ENCODE measurements around the gene ZNF569. TPM values are rescaled to one million over a fixed set of nuclear protein-coding genes. Genes with fewer than 3 reads are reported as not detected.

The ZNF569 gene
- 7.9 TPM for polyA plus RNA-seq (2013)

GRCh38 chr19:37466798-37467607 lies at the start of gene ZNF569:
Gene ZNF569 (minus strand): TSS chr19:37467444. CDS start chr19:37444921, 22,523 bp downstream.
- peak within 1 kb of the TSS; percentile 66 to 95 (median 89) for H3K4me3 ChIP-seq (ENCODE audit: control insufficient read depth in 1 of 7, extremely low read depth in 1 of 7, insufficient read depth in 4 of 7, low read depth in 2 of 7, low read length in 6 of 7)
- peaks cover 4 to 33% (median 11%) of the 10 kb centered on the region in 5 experiments for H3K9me3 ChIP-seq (ENCODE audit: control extremely low read depth in 1 of 5, control insufficient read depth in 4 of 5, insufficient read depth in 2 of 5, low read depth in 1 of 5, low read length in 4 of 5)
- peak; percentile 95 to 98 (median 96) for DNase-seq
- CTCF ChIA-PET, result no interaction called here
- peaks cover 5 to 31% (median 23%) of the 10 kb centered on the region in 4 experiments for H3K4me1 ChIP-seq (ENCODE audit: control extremely low read depth in 1 of 4, control insufficient read depth in 4 of 4, insufficient read depth in 4 of 4, low read length in 3 of 4)
- 0% methylated on average over 57 of the region's 62 CpGs for WGBS (ENCODE audit: insufficient coverage)
- POLR2A ChIA-PET, result interaction anchor here (1.5 to 1.6 kb wide), 2 partner anchors 39 to 1252 kb away, joined by 4 to 6 read pairs; partner anchors contain the start of genes ZNF146, ZNF565 and ZNF793
- no peaks in the 10 kb centered on the region for H3K27me3 ChIP-seq (replicated peaks in 2 of 5; ENCODE audit: control insufficient read depth in 4 of 5, insufficient read depth in 5 of 5, low read length in 4 of 5)
- peaks cover 11 to 36% (median 26%) of the 10 kb centered on the region in 4 experiments for H3K36me3 ChIP-seq (ENCODE audit: control insufficient read depth in 4 of 4, insufficient read depth in 4 of 4, low read length in 3 of 4)
- peak within 1 kb of the TSS; percentile 58 to 90 for H3K27ac ChIP-seq (ENCODE audit: insufficient read depth in 1 of 2, low read depth in 1 of 2, low read length in 2 of 2, poor library complexity in 1 of 2, severe bottlenecking in 2 of 2)

GRCh38 chr19:37513397-37513796 lies 46.2 kb upstream of the ZNF569 start:
- ChIA-PET POLR2A (no interaction called here), CTCF (no interaction called here)
- H3K27ac ChIP-seq (ENCODE audit: insufficient read depth in 1 of 2, low read depth in 1 of 2, low read length in 2 of 2, poor library complexity in 1 of 2, severe bottlenecking in 2 of 2), result peak overlapping the region in 1 of 2 experiments; percentile 6
- peaks cover 0 to 2% (median 0%) of the 10 kb centered on the region in 4 experiments for H3K4me1 ChIP-seq (ENCODE audit: control extremely low read depth in 1 of 4, control insufficient read depth in 4 of 4, insufficient read depth in 4 of 4, low read length in 3 of 4)
- WGBS (ENCODE audit: insufficient coverage), result 86% methylated on average over 1 of the region's 2 CpGs
- no peaks in the 10 kb centered on the region for H3K27me3 ChIP-seq (replicated peaks in 2 of 5; ENCODE audit: control insufficient read depth in 4 of 5, insufficient read depth in 5 of 5, low read length in 4 of 5)
- no peak overlapping the region for H3K4me3 ChIP-seq (ENCODE audit: control insufficient read depth in 1 of 7, extremely low read depth in 1 of 7, insufficient read depth in 4 of 7, low read depth in 2 of 7, low read length in 6 of 7)
- H3K9me3 ChIP-seq (ENCODE audit: control extremely low read depth in 1 of 5, control insufficient read depth in 4 of 5, insufficient read depth in 2 of 5, low read depth in 1 of 5, low read length in 4 of 5), result peaks cover 13 to 56% (median 26%) of the 10 kb centered on the region in 5 experiments
- peak in 2 of 3 donors; percentile 60 to 86 for DNase-seq
- peaks cover 13 to 75% (median 20%) of the 10 kb centered on the region in 4 experiments for H3K36me3 ChIP-seq (ENCODE audit: control insufficient read depth in 4 of 4, insufficient read depth in 4 of 4, low read length in 3 of 4)

- POLR2A ChIA-PET, result no interaction called here
Measured at GRCh38 chr19:37511821-37512220, 44.6 kb upstream of the ZNF569 start.

GRCh38 chr19:37511186-37511585 lies 43.9 kb upstream of the ZNF569 start:
- Histone ChIP-seq H3K4me1 (ENCODE audit: control extremely low read depth in 1 of 4, control insufficient read depth in 4 of 4, insufficient read depth in 4 of 4, low read length in 3 of 4) (peaks cover 0 to 9% (median 2%) of the 10 kb centered on the region in 4 experiments), H3K4me3 (ENCODE audit: control insufficient read depth in 1 of 7, extremely low read depth in 1 of 7, insufficient read depth in 4 of 7, low read depth in 2 of 7, low read length in 6 of 7) (peak overlapping the region in 1 of 7 experiments; percentile 33), H3K9me3 (ENCODE audit: control extremely low read depth in 1 of 5, control insufficient read depth in 4 of 5, insufficient read depth in 2 of 5, low read depth in 1 of 5, low read length in 4 of 5) (peaks cover 11 to 40% (median 20%) of the 10 kb centered on the region in 5 experiments), H3K27ac (ENCODE audit: insufficient read depth in 1 of 2, low read depth in 1 of 2, low read length in 2 of 2, poor library complexity in 1 of 2, severe bottlenecking in 2 of 2) (no peak overlapping the region), H3K27me3 (replicated peaks in 2 of 5; ENCODE audit: control insufficient read depth in 4 of 5, insufficient read depth in 5 of 5, low read length in 4 of 5) (no peaks in the 10 kb centered on the region), H3K36me3 (ENCODE audit: control insufficient read depth in 4 of 4, insufficient read depth in 4 of 4, low read length in 3 of 4) (peaks cover 8 to 64% (median 16%) of the 10 kb centered on the region in 4 experiments)
- WGBS (ENCODE audit: insufficient coverage), result 96% methylated on average over 3 of the region's 3 CpGs
- CTCF ChIA-PET, result no interaction called here
- DNase-seq, result no peak
- POLR2A ChIA-PET, result no interaction called here

More at GRCh38 chr19:37511821-37512220, 44.6 kb upstream of the ZNF569 start:
- CTCF ChIA-PET, result no interaction called here
- Histone ChIP-seq H3K36me3 (ENCODE audit: control insufficient read depth in 4 of 4, insufficient read depth in 4 of 4, low read length in 3 of 4) (peaks cover 10 to 67% (median 17%) of the 10 kb centered on the region in 4 experiments), H3K27ac (ENCODE audit: insufficient read depth in 1 of 2, low read depth in 1 of 2, low read length in 2 of 2, poor library complexity in 1 of 2, severe bottlenecking in 2 of 2) (no peak overlapping the region), H3K27me3 (replicated peaks in 2 of 5; ENCODE audit: control insufficient read depth in 4 of 5, insufficient read depth in 5 of 5, low read length in 4 of 5) (no peaks in the 10 kb centered on the region), H3K9me3 (ENCODE audit: control extremely low read depth in 1 of 5, control insufficient read depth in 4 of 5, insufficient read depth in 2 of 5, low read depth in 1 of 5, low read length in 4 of 5) (peaks cover 11 to 46% (median 24%) of the 10 kb centered on the region in 5 experiments), H3K4me3 (ENCODE audit: control insufficient read depth in 1 of 7, extremely low read depth in 1 of 7, insufficient read depth in 4 of 7, low read depth in 2 of 7, low read length in 6 of 7) (peak overlapping the region in 1 of 7 experiments; percentile 33), H3K4me1 (ENCODE audit: control extremely low read depth in 1 of 4, control insufficient read depth in 4 of 4, insufficient read depth in 4 of 4, low read length in 3 of 4) (peaks cover 0 to 9% (median 2%) of the 10 kb centered on the region in 4 experiments)
- no peak for DNase-seq
- WGBS (ENCODE audit: insufficient coverage), result 100% methylated on average over 3 of the region's 3 CpGs

- no peaks in the 10 kb centered on the region for H3K27me3 ChIP-seq (replicated peaks in 2 of 5; ENCODE audit: control insufficient read depth in 4 of 5, insufficient read depth in 5 of 5, low read length in 4 of 5)
- POLR2A ChIA-PET, result interaction anchor here (0.6 to 1.6 kb wide), 5 partner anchors 18 to 137 kb away, joined by 3 to 6 read pairs (median 3); partner anchors contain the start of genes ZNF527, ZNF540, ZNF569 and ZNF570
- 3% methylated on average over 9 of the region's 9 CpGs for WGBS (ENCODE audit: insufficient coverage)
- H3K27ac ChIP-seq (ENCODE audit: insufficient read depth in 1 of 2, low read depth in 1 of 2, low read length in 2 of 2, poor library complexity in 1 of 2, severe bottlenecking in 2 of 2), result peak overlapping the region; percentile 94
- peaks cover 7 to 35% (median 13%) of the 10 kb centered on the region in 4 experiments for H3K36me3 ChIP-seq (ENCODE audit: control insufficient read depth in 4 of 4, insufficient read depth in 4 of 4, low read length in 3 of 4)
- CTCF ChIA-PET, result interaction anchor here (1.7 kb wide), 1 partner anchor 45 kb away, joined by 4 read pairs; no protein-coding TSS in a partner anchor
- no peak for DNase-seq
- H3K9me3 ChIP-seq (ENCODE audit: control extremely low read depth in 1 of 5, control insufficient read depth in 4 of 5, insufficient read depth in 2 of 5, low read depth in 1 of 5, low read length in 4 of 5), result peaks cover 3 to 29% (median 26%) of the 10 kb centered on the region in 5 experiments
- peaks cover 5 to 18% (median 8%) of the 10 kb centered on the region in 4 experiments for H3K4me1 ChIP-seq (ENCODE audit: control extremely low read depth in 1 of 4, control insufficient read depth in 4 of 4, insufficient read depth in 4 of 4, low read length in 3 of 4)
- H3K4me3 ChIP-seq (ENCODE audit: control insufficient read depth in 1 of 7, extremely low read depth in 1 of 7, insufficient read depth in 4 of 7, low read depth in 2 of 7, low read length in 6 of 7), result peak overlapping the region; percentile 69 to 97 (median 83)
Measured at GRCh38 chr19:37507167-37507464, 39.9 kb upstream of the ZNF569 start.

- peak within 1 kb of the TSS; percentile 94 for H3K27ac ChIP-seq (ENCODE audit: insufficient read depth in 1 of 2, low read depth in 1 of 2, low read length in 2 of 2, poor library complexity in 1 of 2, severe bottlenecking in 2 of 2)
- CTCF ChIA-PET, result interaction anchor here (1.1 to 1.7 kb wide), 2 partner anchors 13 to 45 kb away, joined by 4 read pairs; no protein-coding TSS in a partner anchor
- peaks cover 5 to 30% (median 10%) of the 10 kb centered on the region in 4 experiments for H3K36me3 ChIP-seq (ENCODE audit: control insufficient read depth in 4 of 4, insufficient read depth in 4 of 4, low read length in 3 of 4)
- POLR2A ChIA-PET, result interaction anchor here (0.5 to 1.6 kb wide), 8 partner anchors 19 to 189 kb away, joined by 3 to 6 read pairs (median 4); partner anchors contain the start of genes ZNF527, ZNF540, ZNF569 and ZNF570
- no peaks in the 10 kb centered on the region for H3K27me3 ChIP-seq (replicated peaks in 2 of 5; ENCODE audit: control insufficient read depth in 4 of 5, insufficient read depth in 5 of 5, low read length in 4 of 5)
- H3K4me3 ChIP-seq (ENCODE audit: control insufficient read depth in 1 of 7, extremely low read depth in 1 of 7, insufficient read depth in 4 of 7, low read depth in 2 of 7, low read length in 6 of 7), result peak within 1 kb of the TSS; percentile 69 to 97 (median 83)
- peaks cover 5 to 18% (median 8%) of the 10 kb centered on the region in 4 experiments for H3K4me1 ChIP-seq (ENCODE audit: control extremely low read depth in 1 of 4, control insufficient read depth in 4 of 4, insufficient read depth in 4 of 4, low read length in 3 of 4)
- peaks cover 3 to 27% (median 25%) of the 10 kb centered on the region in 5 experiments for H3K9me3 ChIP-seq (ENCODE audit: control extremely low read depth in 1 of 5, control insufficient read depth in 4 of 5, insufficient read depth in 2 of 5, low read depth in 1 of 5, low read length in 4 of 5)
- WGBS (ENCODE audit: insufficient coverage), result under 1% methylated on average over 39 of the region's 40 CpGs
- DNase-seq, result peak; percentile 90 to 95 (median 94)
Measured at GRCh38 chr19:37506387-37507166, 39.3 kb upstream of the ZNF569 start, which contains the start of gene ZNF793. Gene ZNF793 (plus strand): TSS chr19:37506939. CDS start chr19:37523440, 16,501 bp downstream.

Data from common myeloid progenitor, CD34-positive (primary cell).